ENCODE measurements around the gene WASL.

The WASL gene

GRCh38 chr7:123747620-123748141 lies 1.1 kb downstream of the WASL start:
- DNase-seq (ENCODE audit: low read depth): peak; percentile 75
- H3K4me3 ChIP-seq (ENCODE audit: low read length): peak overlapping the region; percentile 95
- TF ChIP-seq, protein P1, sequence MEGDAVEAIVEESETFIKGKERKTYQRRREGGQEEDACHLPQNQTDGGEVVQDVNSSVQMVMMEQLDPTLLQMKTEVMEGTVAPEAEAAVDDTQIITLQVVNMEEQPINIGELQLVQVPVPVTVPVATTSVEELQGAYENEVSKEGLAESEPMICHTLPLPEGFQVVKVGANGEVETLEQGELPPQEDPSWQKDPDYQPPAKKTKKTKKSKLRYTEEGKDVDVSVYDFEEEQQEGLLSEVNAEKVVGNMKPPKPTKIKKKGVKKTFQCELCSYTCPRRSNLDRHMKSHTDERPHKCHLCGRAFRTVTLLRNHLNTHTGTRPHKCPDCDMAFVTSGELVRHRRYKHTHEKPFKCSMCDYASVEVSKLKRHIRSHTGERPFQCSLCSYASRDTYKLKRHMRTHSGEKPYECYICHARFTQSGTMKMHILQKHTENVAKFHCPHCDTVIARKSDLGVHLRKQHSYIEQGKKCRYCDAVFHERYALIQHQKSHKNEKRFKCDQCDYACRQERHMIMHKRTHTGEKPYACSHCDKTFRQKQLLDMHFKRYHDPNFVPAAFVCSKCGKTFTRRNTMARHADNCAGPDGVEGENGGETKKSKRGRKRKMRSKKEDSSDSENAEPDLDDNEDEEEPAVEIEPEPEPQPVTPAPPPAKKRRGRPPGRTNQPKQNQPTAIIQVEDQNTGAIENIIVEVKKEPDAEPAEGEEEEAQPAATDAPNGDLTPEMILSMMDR (conservative IDR thresholded peaks at IDR 0.05; ENCODE audit: low read depth, low read length): no peak

GRCh38 chr7:123746931-123747488 lies 1.8 kb downstream of the WASL start:
- no peak for DNase-seq (ENCODE audit: low read depth)
- TF ChIP-seq, protein P1 (conservative IDR thresholded peaks at IDR 0.05; ENCODE audit: low read depth, low read length): no peak
- H3K4me3 ChIP-seq (ENCODE audit: low read length): peak overlapping the region; percentile 95

DNA sequence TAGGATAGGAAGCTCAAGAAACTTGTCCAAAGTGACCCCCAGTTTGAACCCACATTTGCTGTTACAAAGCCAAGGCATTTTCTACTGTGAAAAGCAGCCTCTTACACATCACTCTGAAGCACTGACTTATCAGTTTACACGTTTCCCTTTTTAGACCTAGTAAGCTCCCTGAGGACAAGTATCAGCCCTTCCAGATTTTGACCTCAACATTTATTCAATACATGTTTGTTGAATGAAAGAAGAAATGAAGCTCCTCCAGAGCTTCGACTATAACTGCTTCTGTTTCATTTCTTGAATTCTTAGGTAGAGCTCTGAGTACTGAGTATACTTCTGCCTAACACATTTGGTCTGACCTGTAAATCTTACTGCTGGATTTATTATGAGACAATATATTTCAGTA lies 2.7 kb downstream of the WASL start:
- DNase-seq (ENCODE audit: low read depth): no peak
- H3K4me3 ChIP-seq (ENCODE audit: low read length): no peak overlapping the region
- TF ChIP-seq, protein P1 (conservative IDR thresholded peaks at IDR 0.05; ENCODE audit: low read depth, low read length): no peak

DNA sequence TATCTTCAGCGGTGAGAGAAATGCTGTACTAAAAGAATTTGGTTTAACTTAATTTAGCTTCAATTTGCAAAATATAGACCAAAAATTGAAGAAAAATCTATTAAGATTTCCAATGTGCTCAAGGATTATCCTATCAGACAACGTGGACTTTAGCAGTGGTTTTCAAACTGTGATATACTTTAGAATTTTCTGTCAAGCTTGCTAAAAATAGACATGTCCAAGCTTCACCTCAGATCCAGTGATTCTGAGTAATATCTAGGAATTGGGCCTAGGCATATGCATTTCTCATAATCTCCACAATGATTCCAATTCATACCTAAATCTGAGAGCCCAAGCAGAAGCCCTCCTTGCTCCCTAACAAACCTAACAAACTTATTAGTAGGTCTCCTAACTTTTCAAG lies 3.4 kb downstream of the WASL start:
- no peak for DNase-seq (ENCODE audit: low read depth)
- TF ChIP-seq, protein P1 (conservative IDR thresholded peaks at IDR 0.05; ENCODE audit: low read depth, low read length): no peak
- no peak overlapping the region for H3K4me3 ChIP-seq (ENCODE audit: low read length)

DNA sequence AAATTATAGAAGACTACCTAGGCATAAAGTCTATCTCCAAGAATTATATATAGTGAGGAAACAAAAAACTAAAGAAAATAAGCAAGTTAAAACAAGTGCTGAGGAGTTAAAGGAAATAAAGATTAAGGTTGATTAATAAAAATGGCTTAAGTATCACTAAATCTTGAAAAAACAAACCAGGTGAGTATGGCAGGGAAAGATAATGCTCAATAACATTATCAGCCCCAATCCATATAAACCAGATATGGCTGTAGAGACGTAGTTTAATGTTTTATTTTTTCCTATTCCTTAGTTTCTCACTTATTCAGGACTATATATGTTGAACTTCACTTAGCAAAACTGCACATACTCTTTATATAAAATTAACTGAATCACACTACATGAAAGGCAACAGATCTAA lies 4.4 kb downstream of the WASL start:
- TF ChIP-seq, protein P1 (conservative IDR thresholded peaks at IDR 0.05; ENCODE audit: low read depth, low read length): no peak
- no peak for DNase-seq (ENCODE audit: low read depth)
- H3K4me3 ChIP-seq (ENCODE audit: low read length): no peak overlapping the region

GRCh38 chr7:123741940-123742339 lies 6.9 kb downstream of the WASL start:
- H3K4me3 ChIP-seq (ENCODE audit: low read length): no peak overlapping the region
- TF ChIP-seq, protein P1 (conservative IDR thresholded peaks at IDR 0.05; ENCODE audit: low read depth, low read length): no peak
- no peak for DNase-seq (ENCODE audit: low read depth)

- no peak overlapping the region for H3K4me3 ChIP-seq (ENCODE audit: low read length)
- TF ChIP-seq, protein P1 (conservative IDR thresholded peaks at IDR 0.05; ENCODE audit: low read depth, low read length): no peak
- DNase-seq (ENCODE audit: low read depth): no peak
These were observed 10.0 kb downstream of the WASL start for GRCh38 chr7:123738808-123739207.

Data from retinal pigment epithelial cell (primary cell).